ENCODE measurements around the gene AR. TPM values are rescaled to one million over a fixed set of nuclear protein-coding genes. Genes with fewer than 3 reads are reported as not detected.

Gene AR
- total and polyA plus RNA-seq, 2 donors (not counting 3 experiments of a cell fraction or from before 2014, with no cell fraction given), result 9.3 to 16.0 TPM

GRCh38 chrX:67612231-67612630 is 68.4 kb downstream of the AR start:
- no peaks in the 10 kb centered on the region for H3K9me3 ChIP-seq (replicated peaks; ENCODE audit: control insufficient read depth, insufficient read depth, low read length)
- H2AFZ ChIP-seq (ENCODE audit: low read depth, low read length), result peak overlapping the region; percentile 45
- BruUV-seq (replicated peaks), result no TSS peak
- H3K4me2 ChIP-seq (ENCODE audit: insufficient read depth, low read length), result peak overlapping the region; percentile 62
- ChIA-PET POLR2A (no interaction called here), CTCF (no interaction called here)
- TF ChIP-seq GATA2 (IDR thresholded peaks at IDR 0.05; ENCODE audit: insufficient read depth, insufficient read length, low read depth, low read length) (no peak), MAX (IDR thresholded peaks at IDR 0.05; ENCODE audit: insufficient read depth, insufficient read length) (no peak), EZH2 (IDR thresholded peaks at IDR 0.05; ENCODE audit: borderline replicate concordance, low read depth, low read length, severe bottlenecking) (no peak), FOS (IDR thresholded peaks at IDR 0.05; ENCODE audit: borderline replicate concordance, insufficient read depth, low read length) (no peak), JUN (IDR thresholded peaks at IDR 0.05; ENCODE audit: borderline replicate concordance, insufficient read depth, insufficient read length, low read depth) (no peak), MYC (IDR thresholded peaks at IDR 0.05; ENCODE audit: low read depth, low read length) (no peak), CTCF (IDR thresholded peaks at IDR 0.05; ENCODE audit: extremely low read depth in 1 of 2, insufficient read depth in 1 of 2, low read depth in 1 of 2, low read length in 2 of 2) (no peak), POLR2AphosphoS5 (IDR thresholded peaks at IDR 0.05; ENCODE audit: insufficient read depth, low read depth, low read length) (no peak), POLR2A (IDR thresholded peaks at IDR 0.05; ENCODE audit: low read depth, low read length) (no peak)
- H3K27ac ChIP-seq (ENCODE audit: insufficient read depth, low read depth, low read length), result peak overlapping the region; percentile 94
- intact Hi-C loops (cut with micrococcal nuclease) (loop anchor here (5.0 kb wide), 1 partner anchor 550 kb away; no protein-coding TSS in a partner anchor), dilution Hi-C loops (cut with MboI; ENCODE audit: extremely low pct_ligation_motif_present, low sequenced_read_pairs) (no loop called here)
- FAIRE-seq (peak; percentile 92), DNase-seq (ENCODE audit: low read depth, low spot score) (peak; percentile 73)
- peaks cover 33% of the 10 kb centered on the region for H3K4me1 ChIP-seq (ENCODE audit: control insufficient read depth, extremely low read depth, insufficient read depth, low read length)
- H4K20me1 ChIP-seq (replicated peaks; ENCODE audit: control insufficient read depth, extremely low read depth, insufficient read depth, low read length), result no peaks in the 10 kb centered on the region
- H3K9me1 ChIP-seq (replicated peaks; ENCODE audit: control insufficient read depth, extremely low read depth, insufficient read depth, low read length), result no peaks in the 10 kb centered on the region
- no peaks in the 10 kb centered on the region for H3K36me3 ChIP-seq (ENCODE audit: control insufficient read depth in 2 of 2, extremely low read depth in 1 of 2, insufficient read depth in 2 of 2, low read length in 2 of 2)
- H3K79me2 ChIP-seq (ENCODE audit: control insufficient read depth, insufficient read depth, low read length), result no peaks in the 10 kb centered on the region
- H3K9ac ChIP-seq (replicated peaks; ENCODE audit: extremely low read depth, insufficient read depth, low read length), result peak overlapping the region; percentile 61
- no peak overlapping the region for H3K4me3 ChIP-seq (replicated peaks in 1 of 3; ENCODE audit: insufficient read depth in 1 of 3, low read depth in 1 of 3, low read length in 3 of 3)
- H3K27me3 ChIP-seq (ENCODE audit: control insufficient read depth in 2 of 2, insufficient read depth in 2 of 2, low read length in 2 of 2), result no peaks in the 10 kb centered on the region
